GM06990 (cell line): ENCODE measurements around the gene PHLDA1.

Experiments
- DNase-seq: peaks from one replicate; pipeline ENCODE4 v3.0.0-alpha.2; 2011; ENCODE audit not compliant: insufficient read length; ENCODE audit errors: extremely low read depth
- H3K27me3 ChIP-seq: replicated peaks from 2 replicates; pipeline ENCODE4 v1.6.0; 2011; ENCODE audit warnings: low read length; ENCODE audit not compliant: control insufficient read depth, insufficient read depth
- H3K36me3 ChIP-seq: 2 replicates; pipeline ENCODE4 v1.5.1; 2011; ENCODE audit warnings: low read length; ENCODE audit not compliant: control insufficient read depth, insufficient read depth
- H3K4me3 ChIP-seq: replicated peaks from 2 replicates; pipeline ENCODE4 v1.5.1; 2011; ENCODE audit warnings: low read depth, mild to moderate bottlenecking, control low read depth, low read length
- TF ChIP-seq, protein P1 (sequence below): IDR thresholded peaks from 2 replicates; pipeline ENCODE4 v1.5.1; 2011; ENCODE audit warnings: low read length, control low read depth, mild to moderate bottlenecking, inconsistent platforms; ENCODE audit not compliant: insufficient read depth, poor library complexity, severe bottlenecking

The PHLDA1 gene

DNA sequence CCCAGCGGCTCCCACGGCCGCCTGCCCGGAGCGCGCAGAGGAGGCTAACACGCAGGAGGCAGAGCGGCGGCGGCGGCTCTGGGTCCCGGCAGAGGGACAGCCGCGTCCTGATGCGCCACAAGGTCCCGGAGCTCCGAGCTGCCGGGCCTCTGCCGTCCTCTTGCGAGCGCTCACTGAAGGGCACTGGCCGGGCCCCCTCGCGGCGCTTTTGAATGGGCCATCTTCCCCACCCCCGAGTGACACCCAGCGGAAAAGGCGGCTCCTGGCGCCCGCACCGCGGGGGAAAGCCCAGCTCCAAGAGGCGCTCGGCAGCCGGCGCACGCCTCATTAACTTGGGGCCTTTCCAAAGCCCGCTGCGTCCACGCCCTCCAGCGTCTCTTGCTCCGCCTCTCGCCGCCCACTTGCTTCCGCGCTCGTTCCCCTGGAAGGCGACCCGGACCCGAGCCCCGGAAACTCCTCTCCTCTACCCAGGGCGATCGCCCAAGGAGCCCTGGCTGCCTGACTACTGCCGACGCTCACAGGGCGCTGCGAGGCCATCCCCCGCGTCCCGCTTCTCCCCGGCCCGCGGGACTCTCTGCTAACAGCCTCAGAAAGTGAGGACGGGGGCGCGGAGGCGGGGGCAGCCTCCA lies at the start of gene PHLDA1:
TSS of gene PHLDA1 (minus strand) at position 363 of the 629 bp plus-strand sequence.
- peak within 1 kb of the TSS; percentile 77 for H3K4me3 ChIP-seq
- TF ChIP-seq, protein P1, sequence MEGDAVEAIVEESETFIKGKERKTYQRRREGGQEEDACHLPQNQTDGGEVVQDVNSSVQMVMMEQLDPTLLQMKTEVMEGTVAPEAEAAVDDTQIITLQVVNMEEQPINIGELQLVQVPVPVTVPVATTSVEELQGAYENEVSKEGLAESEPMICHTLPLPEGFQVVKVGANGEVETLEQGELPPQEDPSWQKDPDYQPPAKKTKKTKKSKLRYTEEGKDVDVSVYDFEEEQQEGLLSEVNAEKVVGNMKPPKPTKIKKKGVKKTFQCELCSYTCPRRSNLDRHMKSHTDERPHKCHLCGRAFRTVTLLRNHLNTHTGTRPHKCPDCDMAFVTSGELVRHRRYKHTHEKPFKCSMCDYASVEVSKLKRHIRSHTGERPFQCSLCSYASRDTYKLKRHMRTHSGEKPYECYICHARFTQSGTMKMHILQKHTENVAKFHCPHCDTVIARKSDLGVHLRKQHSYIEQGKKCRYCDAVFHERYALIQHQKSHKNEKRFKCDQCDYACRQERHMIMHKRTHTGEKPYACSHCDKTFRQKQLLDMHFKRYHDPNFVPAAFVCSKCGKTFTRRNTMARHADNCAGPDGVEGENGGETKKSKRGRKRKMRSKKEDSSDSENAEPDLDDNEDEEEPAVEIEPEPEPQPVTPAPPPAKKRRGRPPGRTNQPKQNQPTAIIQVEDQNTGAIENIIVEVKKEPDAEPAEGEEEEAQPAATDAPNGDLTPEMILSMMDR: peak; percentile 76
- H3K27me3 ChIP-seq: no peaks in the 10 kb centered on the region
- no peaks in the 10 kb centered on the region for H3K36me3 ChIP-seq
- DNase-seq: peak; percentile 94

DNA sequence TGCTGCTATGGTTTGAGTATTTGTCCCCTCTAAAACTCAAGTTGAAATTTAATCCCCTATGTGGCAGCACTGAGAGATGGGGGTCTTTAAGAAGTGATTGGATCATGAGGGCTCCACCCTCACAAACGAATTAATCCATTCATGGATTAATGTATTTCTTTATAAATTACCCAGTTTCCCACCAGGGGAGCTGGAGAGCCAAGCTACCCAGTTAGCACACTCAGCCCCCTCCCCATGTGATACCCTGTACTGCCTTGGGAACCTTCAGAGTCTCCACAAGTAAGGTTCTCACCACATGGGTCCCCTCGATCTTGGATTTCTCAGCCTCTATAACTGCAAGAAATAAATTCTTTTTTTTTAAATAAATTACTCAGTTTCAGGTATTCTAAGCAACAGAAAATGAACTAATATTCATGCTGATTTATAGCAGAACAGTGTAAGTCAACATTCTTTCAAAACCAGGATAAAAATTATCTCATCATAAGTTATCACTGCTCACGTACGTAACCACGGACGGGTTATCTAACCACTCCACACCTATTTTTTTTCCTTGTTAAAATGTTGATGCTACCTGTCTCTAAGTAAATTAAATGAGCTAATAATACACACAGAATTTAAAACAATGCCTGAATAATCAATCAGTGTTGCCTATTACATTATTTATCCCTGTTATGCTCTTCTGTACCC lies 49.3 kb upstream of the PHLDA1 start:
- no peaks in the 10 kb centered on the region for H3K27me3 ChIP-seq
- no peak for DNase-seq
- TF ChIP-seq, protein P1: peak; percentile 18
- peaks cover 2% of the 10 kb centered on the region for H3K36me3 ChIP-seq
- H3K4me3 ChIP-seq: no peak overlapping the region

DNA sequence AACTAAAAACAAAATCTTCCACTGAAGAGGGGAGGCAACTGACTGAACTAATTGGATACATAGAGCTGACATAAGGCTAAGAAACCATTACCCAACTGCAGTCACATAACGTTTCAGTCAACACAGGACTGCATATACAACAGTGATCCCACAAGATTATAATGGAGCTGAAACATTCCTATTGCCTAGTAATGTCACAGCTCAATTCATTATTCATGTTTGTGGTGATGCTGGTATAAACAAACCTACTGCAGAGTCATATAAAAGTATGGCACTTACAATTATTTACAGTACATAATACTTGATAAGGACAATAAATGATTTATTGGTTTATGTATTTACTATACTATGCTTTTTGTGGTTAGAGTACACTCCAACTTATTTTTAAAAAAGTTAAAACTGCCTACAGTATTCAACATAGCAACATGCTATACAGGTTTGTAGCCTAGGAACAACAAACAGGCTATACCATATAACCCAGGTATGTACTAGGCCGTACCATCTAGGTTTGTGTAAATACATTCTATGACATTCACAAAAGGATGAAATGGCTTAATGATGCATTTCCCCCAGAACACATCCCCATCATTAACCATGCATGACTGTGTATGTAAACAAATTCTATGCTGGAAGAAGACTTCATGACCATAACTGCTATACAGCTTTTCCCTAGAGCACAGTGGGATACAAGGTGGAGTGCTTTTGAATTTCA lies 48.6 kb upstream of the PHLDA1 start:
- DNase-seq: no peak
- TF ChIP-seq, protein P1: no peak
- no peak overlapping the region for H3K4me3 ChIP-seq
- H3K36me3 ChIP-seq: peaks cover 2% of the 10 kb centered on the region
- no peaks in the 10 kb centered on the region for H3K27me3 ChIP-seq

DNA sequence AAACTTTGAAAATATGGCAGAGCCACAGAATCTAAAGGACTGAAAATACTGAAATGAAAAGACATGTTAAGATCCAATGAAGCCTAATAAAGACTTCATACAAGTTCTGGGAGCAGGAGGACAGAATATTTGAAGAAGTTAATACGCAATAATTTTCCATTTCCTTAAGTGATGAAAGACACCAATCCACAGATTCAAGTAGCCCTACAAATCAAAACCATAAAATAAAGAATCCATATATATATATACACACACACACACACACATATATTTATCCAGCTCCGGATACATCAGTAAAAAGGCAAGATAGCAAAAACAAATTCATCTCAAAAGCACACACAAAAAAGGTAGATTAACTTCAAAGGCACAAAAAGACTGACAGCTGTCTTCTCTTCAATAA lies 47.2 kb upstream of the PHLDA1 start:
- H3K4me3 ChIP-seq: no peak overlapping the region
- no peak for DNase-seq
- H3K36me3 ChIP-seq: peaks cover 2% of the 10 kb centered on the region
- no peaks in the 10 kb centered on the region for H3K27me3 ChIP-seq
- TF ChIP-seq, protein P1: no peak

DNA sequence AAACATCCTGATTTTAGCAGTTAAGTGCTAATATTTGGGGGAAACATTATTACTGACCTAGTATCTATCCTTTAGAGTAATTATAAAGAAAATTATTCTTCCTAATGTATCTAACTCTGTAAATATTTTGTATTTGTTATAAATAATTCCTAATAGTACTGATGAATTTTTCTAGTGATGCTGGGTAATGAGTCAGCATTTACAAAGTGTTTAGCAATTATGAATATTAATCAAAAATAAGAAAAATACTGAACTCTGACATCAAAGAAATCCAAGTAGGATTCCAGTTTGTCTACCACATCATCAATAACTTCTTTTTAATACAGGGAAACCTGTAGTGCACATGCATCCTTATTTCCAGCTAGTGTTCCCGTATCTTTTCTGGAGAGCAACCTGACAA lies 43.9 kb upstream of the PHLDA1 start:
- H3K27me3 ChIP-seq: no peaks in the 10 kb centered on the region
- no peak overlapping the region for H3K4me3 ChIP-seq
- DNase-seq: no peak
- peaks cover 3% of the 10 kb centered on the region for H3K36me3 ChIP-seq
- TF ChIP-seq, protein P1: no peak
